Large intestine (tissue), 3 donors: ENCODE results near the gene CAMTA1. TPM values are rescaled to one million over a fixed set of nuclear protein-coding genes. Genes with fewer than 3 reads are reported as not detected.

Experiments
- DNase-seq, 2 donors: peaks; one replicate each; pipeline versions ENCODE4 v3.0.0 to v3.0.0-alpha.2; 2013
- H3K27ac ChIP-seq: one replicate; pipeline ENCODE4 v1.5.1; 2013; ENCODE audit warnings: low read length
- H3K27me3 ChIP-seq: 2 replicates; pipeline ENCODE4 v1.6.1; 2013; ENCODE audit warnings: low read length; ENCODE audit not compliant: control insufficient read depth, insufficient read depth
- H3K36me3 ChIP-seq: 2 replicates; pipeline ENCODE4 v1.6.1; 2013; ENCODE audit warnings: low read length; ENCODE audit not compliant: control insufficient read depth, insufficient read depth
- H3K4me1 ChIP-seq: one replicate; pipeline ENCODE4 v1.6.1; 2013; ENCODE audit warnings: low read length; ENCODE audit not compliant: control insufficient read depth, insufficient read depth
- H3K4me3 ChIP-seq: one replicate; pipeline ENCODE4 v1.5.1; 2013; ENCODE audit warnings: low read length
- H3K9me3 ChIP-seq: one replicate; pipeline ENCODE4 v1.6.1; 2013; ENCODE audit warnings: mild to moderate bottlenecking, low read depth, low read length, moderate library complexity; ENCODE audit not compliant: control insufficient read depth
- WGBS: methylation state at CpG from one replicate; pipeline ENCODE4 v1.1.5; 2013; ENCODE audit warnings: low lambda C conversion rate; ENCODE audit not compliant: insufficient coverage; 5-methylcytosine and 5-hydroxymethylcytosine counted together
- polyA plus RNA-seq: library from polyadenylated mRNA; unstranded; fragments of 120-200 nt; gene quantifications from one replicate; pipeline ENCODE4 v1.2.1, GENCODE V29; 2013

The CAMTA1 gene
- polyA plus RNA-seq, 1 donor: 67.9 TPM

GRCh38 chr1:7805460-7805859 lies 1020.2 kb downstream of the CAMTA1 start:
- Histone ChIP-seq H3K9me3 (no peaks in the 10 kb centered on the region), H3K27ac (no peak overlapping the region), H3K27me3 (no peaks in the 10 kb centered on the region), H3K4me1 (no peaks in the 10 kb centered on the region), H3K36me3 (peaks cover 11% of the 10 kb centered on the region), H3K4me3 (no peak overlapping the region)
- WGBS: no CpG with 5 or more reads among the region's 9 CpGs
- DNase-seq: no peak

DNA sequence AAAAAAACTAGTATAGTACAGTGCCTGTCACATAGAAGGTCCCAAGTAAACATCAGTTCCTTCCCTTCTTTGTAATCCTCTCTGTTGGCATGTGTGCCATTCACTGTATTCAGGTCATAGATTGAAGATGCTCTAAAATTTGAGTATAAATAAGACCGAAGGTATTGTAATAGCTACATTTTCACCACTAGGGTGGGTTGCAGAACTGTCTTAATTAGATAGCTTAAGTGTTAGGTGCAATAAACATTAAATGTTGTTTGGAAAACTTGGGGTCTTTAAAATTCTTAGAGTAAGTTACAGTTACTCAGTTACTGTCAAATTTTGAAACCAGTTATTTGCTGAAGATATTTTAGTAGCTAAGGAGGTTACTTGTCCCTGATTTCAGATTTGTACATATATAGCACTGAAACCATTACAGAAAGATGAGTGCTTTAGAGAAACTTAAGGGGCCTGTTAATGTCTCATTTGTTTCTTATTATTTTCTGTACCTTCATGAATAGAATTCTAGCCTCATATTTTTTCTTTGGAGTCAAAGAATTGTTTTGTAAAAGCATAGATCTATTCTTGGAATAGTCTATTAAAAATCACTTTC lies 1023.1 kb downstream of the CAMTA1 start:
- Histone ChIP-seq H3K27me3 (no peaks in the 10 kb centered on the region), H3K4me1 (no peaks in the 10 kb centered on the region), H3K4me3 (no peak overlapping the region), H3K27ac (no peak overlapping the region), H3K9me3 (no peaks in the 10 kb centered on the region), H3K36me3 (peaks cover 11% of the 10 kb centered on the region)
- DNase-seq: peak in 1 of 2 donors; percentile 15
- WGBS: no CpG with 5 or more reads among the region's 1 CpG

DNA sequence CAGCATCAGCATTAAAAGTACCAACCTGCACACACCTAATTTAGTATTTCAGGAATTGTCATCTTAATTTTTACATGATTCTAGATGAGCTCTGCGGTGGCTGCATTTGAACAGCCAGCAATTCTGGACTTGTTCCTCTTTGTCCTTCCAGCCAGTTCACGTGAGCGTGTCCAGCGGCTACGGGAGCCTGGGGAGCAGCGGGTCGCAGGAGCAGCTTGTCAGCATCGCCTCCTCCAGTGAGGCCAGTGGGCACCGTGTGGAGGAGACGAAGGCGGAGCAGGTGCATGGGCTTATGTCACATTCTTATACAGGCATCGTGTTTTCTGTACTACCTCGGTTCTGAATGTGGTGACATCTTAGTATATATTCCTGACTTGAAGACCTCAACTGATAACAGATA lies 1024.5 kb downstream of the CAMTA1 start:
- WGBS: 80% methylated on average over 1 of the region's 13 CpGs
- H3K36me3 ChIP-seq: peaks cover 6% of the 10 kb centered on the region
- H3K4me1 ChIP-seq: no peaks in the 10 kb centered on the region

DNA sequence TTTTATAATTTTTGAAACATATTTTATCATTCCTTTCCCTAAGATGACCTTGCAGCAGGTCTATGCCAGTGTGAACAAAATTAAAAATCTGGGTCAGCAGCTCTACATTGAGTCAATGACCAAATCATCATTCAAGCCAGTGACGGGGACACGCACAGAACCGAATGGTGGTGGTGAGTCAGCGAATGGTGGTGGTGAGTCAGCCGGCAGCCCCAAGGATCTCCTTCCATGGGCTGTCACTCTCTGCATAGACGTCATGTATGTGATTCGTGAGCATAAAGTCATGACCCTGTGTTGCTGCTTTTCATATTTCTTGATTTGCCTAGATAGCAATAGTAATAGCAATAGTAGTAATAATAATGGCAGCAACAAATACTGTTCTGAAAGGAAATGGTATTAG lies 1025.1 kb downstream of the CAMTA1 start:
- no peaks in the 10 kb centered on the region for H3K4me1 ChIP-seq
- no CpG with 5 or more reads among the region's 7 CpGs for WGBS
- H3K27ac ChIP-seq: no peak overlapping the region
- H3K4me3 ChIP-seq: no peak overlapping the region
- H3K27me3 ChIP-seq: no peaks in the 10 kb centered on the region
- no peaks in the 10 kb centered on the region for H3K9me3 ChIP-seq
- no peak for DNase-seq
- peaks cover 4% of the 10 kb centered on the region for H3K36me3 ChIP-seq

More for the DNA sequence above, 1024.5 kb downstream of the CAMTA1 start:
- no peak overlapping the region for H3K27ac ChIP-seq
- no peak overlapping the region for H3K4me3 ChIP-seq
- no peak for DNase-seq
- H3K9me3 ChIP-seq: no peaks in the 10 kb centered on the region
- H3K27me3 ChIP-seq: no peaks in the 10 kb centered on the region

DNA sequence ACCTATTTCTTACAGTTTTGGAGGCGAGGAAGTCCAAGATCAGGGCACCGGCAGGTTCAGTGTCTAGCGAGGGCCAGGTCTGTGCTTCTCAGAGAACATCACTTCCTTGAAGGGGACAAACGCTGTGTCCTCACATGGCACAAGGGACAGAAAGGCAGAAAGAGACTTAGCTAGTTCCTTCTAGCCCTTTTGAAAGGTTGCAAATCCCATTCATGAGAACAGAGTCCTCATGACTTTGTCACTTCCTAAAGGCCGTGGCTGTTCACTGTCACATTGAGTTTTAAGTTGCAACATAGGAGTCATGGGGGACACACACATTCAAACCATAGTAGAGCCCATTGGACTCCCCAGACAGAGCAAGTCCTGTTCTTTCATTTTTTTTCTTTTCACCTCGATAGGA lies 1026.2 kb downstream of the CAMTA1 start:
- WGBS: no CpG with 5 or more reads among the region's 6 CpGs
- no peak for DNase-seq
- peaks cover 2% of the 10 kb centered on the region for H3K36me3 ChIP-seq

GRCh38 chr1:7813677-7814373 lies 1028.6 kb downstream of the CAMTA1 start:
- H3K4me3 ChIP-seq: no peak overlapping the region
- no peaks in the 10 kb centered on the region for H3K27me3 ChIP-seq
- no peaks in the 10 kb centered on the region for H3K4me1 ChIP-seq
- no peaks in the 10 kb centered on the region for H3K9me3 ChIP-seq
- no peaks in the 10 kb centered on the region for H3K36me3 ChIP-seq
- no CpG with 5 or more reads among the region's 3 CpGs for WGBS
- H3K27ac ChIP-seq: no peak overlapping the region
- no peak for DNase-seq

More for the DNA sequence above, 1026.2 kb downstream of the CAMTA1 start:
- H3K4me1 ChIP-seq: no peaks in the 10 kb centered on the region
- no peaks in the 10 kb centered on the region for H3K27me3 ChIP-seq
- H3K9me3 ChIP-seq: no peaks in the 10 kb centered on the region
- H3K4me3 ChIP-seq: no peak overlapping the region
- no peak overlapping the region for H3K27ac ChIP-seq

Other genes starting within 250 kb of the CAMTA1 start
- 12.6 TPM for gene NOL9, start 230.9 kb upstream of the CAMTA1 start, polyA plus RNA-seq
- gene TAS1R1, start 230.1 kb upstream of the CAMTA1 start, polyA plus RNA-seq: 0.27 TPM
- gene ZBTB48, start 205.5 kb upstream of the CAMTA1 start, polyA plus RNA-seq: 38.2 TPM
- 9.4 TPM for gene KLHL21, start 182.6 kb upstream of the CAMTA1 start, polyA plus RNA-seq
- gene PHF13, start 171.7 kb upstream of the CAMTA1 start, polyA plus RNA-seq: 15.1 TPM
- 16.2 TPM for gene THAP3, start 160.6 kb upstream of the CAMTA1 start, polyA plus RNA-seq
- gene DNAJC11, start 83.6 kb upstream of the CAMTA1 start, polyA plus RNA-seq: 43.6 TPM